Fibroblast of the conjunctiva (primary cell): ENCODE measurements around the gene ADAMTSL1.
A peak's percentile ranks its signal among the peaks of the same experiment; 100 is the strongest.

ENCODE experiments used
- DNase-seq: peaks from one replicate; pipeline ENCODE4 v3.0.0-alpha.2; 2010; ENCODE audit warnings: low read depth

Gene ADAMTSL1

GRCh38 chr9:18666986-18667772 lies 193.2 kb downstream of the ADAMTSL1 start:
- DNase-seq, result peak; percentile 73

- no peak for DNase-seq
These were observed 195.0 kb downstream of the ADAMTSL1 start for GRCh38 chr9:18668944-18669343.

GRCh38 chr9:18672706-18673105 lies 198.8 kb downstream of the ADAMTSL1 start:
- no peak for DNase-seq

GRCh38 chr9:18673179-18673578 lies 199.2 kb downstream of the ADAMTSL1 start:
- DNase-seq, result no peak

GRCh38 chr9:18675332-18675731 lies 201.4 kb downstream of the ADAMTSL1 start:
- no peak for DNase-seq

GRCh38 chr9:18675973-18676372 lies 202.0 kb downstream of the ADAMTSL1 start:
- DNase-seq, result no peak

- DNase-seq, result no peak
These were observed 202.6 kb downstream of the ADAMTSL1 start for GRCh38 chr9:18676525-18676924.

- DNase-seq, result peak; percentile 18
These were observed 205.1 kb downstream of the ADAMTSL1 start for GRCh38 chr9:18678821-18679590.

GRCh38 chr9:18682907-18683306 lies 209.0 kb downstream of the ADAMTSL1 start:
- DNase-seq, result no peak

GRCh38 chr9:18683312-18683711 lies 209.4 kb downstream of the ADAMTSL1 start:
- DNase-seq, result no peak

GRCh38 chr9:18683851-18684250 lies 209.9 kb downstream of the ADAMTSL1 start:
- DNase-seq, result no peak

- no peak for DNase-seq
These were observed 210.8 kb downstream of the ADAMTSL1 start for GRCh38 chr9:18684593-18685317.

- no peak for DNase-seq
These were observed 214.9 kb downstream of the ADAMTSL1 start for GRCh38 chr9:18688581-18689565.

- no peak for DNase-seq
These were observed 216.0 kb downstream of the ADAMTSL1 start for GRCh38 chr9:18689921-18690320.

- no peak for DNase-seq
These were observed 218.3 kb downstream of the ADAMTSL1 start for GRCh38 chr9:18692268-18692667.

- DNase-seq, result no peak
These were observed 219.0 kb downstream of the ADAMTSL1 start for GRCh38 chr9:18692962-18693361.

- DNase-seq, result no peak
These were observed 221.2 kb downstream of the ADAMTSL1 start for GRCh38 chr9:18694959-18695668.

GRCh38 chr9:18698992-18699391 lies 225.0 kb downstream of the ADAMTSL1 start:
- DNase-seq, result no peak

GRCh38 chr9:18699764-18700163 lies 225.8 kb downstream of the ADAMTSL1 start:
- DNase-seq, result no peak

- no peak for DNase-seq
These were observed 226.8 kb downstream of the ADAMTSL1 start for GRCh38 chr9:18700714-18701113.
